ENCODE data around the gene DUSP18. TPM values are rescaled to one million over a fixed set of nuclear protein-coding genes. Genes with fewer than 3 reads are reported as not detected.

The DUSP18 gene
- total and polyA plus RNA-seq, 2 experiments from 2014 or later, result 9.5 to 12.4 TPM

- Histone ChIP-seq H2AFZ (no peak overlapping the region), H3K27me3 (replicated peaks; ENCODE audit: insufficient read depth) (no peaks in the 10 kb centered on the region), H3K4me3 (no peak overlapping the region), H3K4me2 (ENCODE audit: unreplicated experiment) (no peak overlapping the region), H3K36me3 (ENCODE audit: low read depth) (no peaks in the 10 kb centered on the region), H3K79me2 (ENCODE audit: insufficient read depth) (peaks cover 19% of the 10 kb centered on the region), H3K9me2 (ENCODE audit: insufficient read depth) (no peaks in the 10 kb centered on the region), H3F3A (ENCODE audit: insufficient read depth) (0 out of 2 replicates have a peak, but pooled peaks cover 3% of the 10 kb centered on the region), H3K9ac (no peak overlapping the region; the same call in 1 of the 2 replicates), H4K20me1 (ENCODE audit: insufficient read depth) (no peaks in the 10 kb centered on the region), H3K4me1 (ENCODE audit: insufficient read depth) (peaks cover 5% of the 10 kb centered on the region), H3K27ac (peak overlapping the region; percentile 46), H3K9me3 (ENCODE audit: low read depth) (no peaks in the 10 kb centered on the region)
- in situ Hi-C loops (cut with MboI), result no loop called here
- 26 to 27% methylated on average over 5 to 6 of the region's 7 CpGs for WGBS, 2 experiments (ENCODE audit: low coverage in 1 of 2, low lambda C conversion rate in 2 of 2, missing lambda C conversion rate in 2 of 2)
- TF ChIP-seq EZH2 (IDR thresholded peaks at IDR 0.05; ENCODE audit: insufficient read depth, poor library complexity, severe bottlenecking) (no peak), EZH2phosphoT487 (IDR thresholded peaks at IDR 0.05; ENCODE audit: insufficient read depth, low read depth) (no peak)
- DNase-seq, result peak; percentile 84
These were observed 18.2 kb downstream of the DUSP18 start for GRCh38 chr22:30649430-30650007.

GRCh38 chr22:30648825-30649224 lies 18.9 kb downstream of the DUSP18 start:
- Histone ChIP-seq H3K4me1 (ENCODE audit: insufficient read depth) (peaks cover 10% of the 10 kb centered on the region), H3K79me2 (ENCODE audit: insufficient read depth) (peaks cover 19% of the 10 kb centered on the region), H3K27me3 (replicated peaks; ENCODE audit: insufficient read depth) (no peaks in the 10 kb centered on the region), H3F3A (ENCODE audit: insufficient read depth) (peaks cover 8% of the 10 kb centered on the region), H3K27ac (peak overlapping the region; percentile 46), H4K20me1 (ENCODE audit: insufficient read depth) (no peaks in the 10 kb centered on the region), H3K36me3 (ENCODE audit: low read depth) (no peaks in the 10 kb centered on the region), H3K4me3 (no peak overlapping the region), H2AFZ (no peak overlapping the region), H3K9me2 (ENCODE audit: insufficient read depth) (no peaks in the 10 kb centered on the region), H3K9ac (no peak overlapping the region; the same call in 1 of the 2 replicates), H3K9me3 (ENCODE audit: low read depth) (no peaks in the 10 kb centered on the region), H3K4me2 (ENCODE audit: unreplicated experiment) (no peak overlapping the region)
- TF ChIP-seq EZH2phosphoT487 (IDR thresholded peaks at IDR 0.05; ENCODE audit: insufficient read depth, low read depth) (no peak), EZH2 (IDR thresholded peaks at IDR 0.05; ENCODE audit: insufficient read depth, poor library complexity, severe bottlenecking) (no peak)
- no peak for DNase-seq
- 92 to 94% methylated on average over 3 of the region's 3 CpGs for WGBS, 2 experiments (ENCODE audit: low coverage in 1 of 2, low lambda C conversion rate in 2 of 2, missing lambda C conversion rate in 2 of 2)
- in situ Hi-C loops (cut with MboI), result no loop called here

GRCh38 chr22:30647536-30647935 lies 20.1 kb downstream of the DUSP18 start:
- Histone ChIP-seq H3K9me3 (ENCODE audit: low read depth) (no peaks in the 10 kb centered on the region), H2AFZ (no peak overlapping the region), H3K4me1 (ENCODE audit: insufficient read depth) (peaks cover 13% of the 10 kb centered on the region), H4K20me1 (ENCODE audit: insufficient read depth) (no peaks in the 10 kb centered on the region), H3K27ac (no peak overlapping the region), H3K27me3 (replicated peaks; ENCODE audit: insufficient read depth) (no peaks in the 10 kb centered on the region), H3K79me2 (ENCODE audit: insufficient read depth) (peaks cover 19% of the 10 kb centered on the region), H3K36me3 (ENCODE audit: low read depth) (no peaks in the 10 kb centered on the region), H3F3A (ENCODE audit: insufficient read depth) (peaks cover 18% of the 10 kb centered on the region), H3K9ac (no peak overlapping the region), H3K4me2 (ENCODE audit: unreplicated experiment) (no peak overlapping the region), H3K4me3 (no peak overlapping the region), H3K9me2 (ENCODE audit: insufficient read depth) (no peaks in the 10 kb centered on the region)
- WGBS, 2 experiments (ENCODE audit: low coverage in 1 of 2, low lambda C conversion rate in 2 of 2, missing lambda C conversion rate in 2 of 2), result 80 to 83% methylated on average over 3 of the region's 3 CpGs
- no peak for DNase-seq
- in situ Hi-C loops (cut with MboI), result no loop called here
- TF ChIP-seq EZH2phosphoT487 (IDR thresholded peaks at IDR 0.05; ENCODE audit: insufficient read depth, low read depth), result no peak
- TF ChIP-seq EZH2 (IDR thresholded peaks at IDR 0.05; ENCODE audit: insufficient read depth, poor library complexity, severe bottlenecking), result no peak

- Histone ChIP-seq H3K9me3 (ENCODE audit: low read depth) (no peaks in the 10 kb centered on the region), H3K4me2 (ENCODE audit: unreplicated experiment) (no peak overlapping the region), H3K27ac (no peak overlapping the region), H3K4me3 (no peak overlapping the region), H3K27me3 (replicated peaks; ENCODE audit: insufficient read depth) (no peaks in the 10 kb centered on the region), H3K9ac (no peak overlapping the region), H3K4me1 (ENCODE audit: insufficient read depth) (peaks cover 13% of the 10 kb centered on the region), H3K9me2 (ENCODE audit: insufficient read depth) (no peaks in the 10 kb centered on the region), H3F3A (ENCODE audit: insufficient read depth) (peaks cover 18% of the 10 kb centered on the region), H3K36me3 (ENCODE audit: low read depth) (no peaks in the 10 kb centered on the region), H3K79me2 (ENCODE audit: insufficient read depth) (peaks cover 25% of the 10 kb centered on the region), H2AFZ (no peak overlapping the region), H4K20me1 (ENCODE audit: insufficient read depth) (no peaks in the 10 kb centered on the region)
- DNase-seq, result no peak
- in situ Hi-C loops (cut with MboI), result no loop called here
- 95 to 97% methylated on average over 25 of the region's 25 CpGs for WGBS, 2 experiments (ENCODE audit: low coverage in 1 of 2, low lambda C conversion rate in 2 of 2, missing lambda C conversion rate in 2 of 2)
- TF ChIP-seq EZH2 (IDR thresholded peaks at IDR 0.05; ENCODE audit: insufficient read depth, poor library complexity, severe bottlenecking) (no peak), EZH2phosphoT487 (IDR thresholded peaks at IDR 0.05; ENCODE audit: insufficient read depth, low read depth) (no peak)
These were observed 21.0 kb downstream of the DUSP18 start for GRCh38 chr22:30646518-30647160.
